HL-60 (cell line): ENCODE measurements around the gene TBC1D4.

Experiments used
- DNase-seq, 2 experiments: peaks; one replicate each; pipeline ENCODE4 v3.0.0-alpha.2; 2010 to 2020; ENCODE audit warnings: low read depth in 1 of 2, low spot score in 1 of 2
- H3K27ac ChIP-seq: fragments of 250-450 bp; sonication (Bioruptor Pico); replicated peaks from 2 replicates; pipeline ENCODE4 v1.5.1; 2020; ENCODE audit warnings: mild to moderate bottlenecking, moderate library complexity
- H3K27me3 ChIP-seq: fragments of 250-450 bp; sonication (Bioruptor Pico); 2 replicates; pipeline ENCODE4 v1.5.1; 2021; ENCODE audit warnings: mild to moderate bottlenecking, moderate library complexity; ENCODE audit not compliant: insufficient read depth, poor library complexity, severe bottlenecking
- H3K4me3 ChIP-seq: replicated peaks from 2 replicates; pipeline ENCODE4 v1.5.1; 2011; ENCODE audit warnings: mild to moderate bottlenecking, control low read depth, low read length; ENCODE audit not compliant: insufficient read depth
- GABPA ChIP-seq: IDR thresholded peaks from 2 replicates; pipeline ENCODE4 v1.6.1; 2012; ENCODE audit warnings: low read depth
- POLR2AphosphoS5 ChIP-seq: IDR thresholded peaks from 2 replicates; pipeline ENCODE4 v1.6.1; 2012; ENCODE audit warnings: low read depth
- SPI1 ChIP-seq: IDR thresholded peaks from 2 replicates; pipeline ENCODE4 v1.6.1; 2012; ENCODE audit warnings: low read depth, mild to moderate bottlenecking, borderline replicate concordance
- TF ChIP-seq, protein P1 (sequence below): IDR thresholded peaks from one replicate; pipeline ENCODE4 v1.5.1; 2011; ENCODE audit warnings: low read length, control low read depth, inconsistent platforms; ENCODE audit not compliant: insufficient read depth
- TF ChIP-seq, protein P2 (sequence below): IDR thresholded peaks from 2 replicates; pipeline ENCODE4 v1.6.1; 2012; ENCODE audit warnings: low read depth; ENCODE audit not compliant: insufficient replicate concordance

TBC1D4 gene

DNA sequence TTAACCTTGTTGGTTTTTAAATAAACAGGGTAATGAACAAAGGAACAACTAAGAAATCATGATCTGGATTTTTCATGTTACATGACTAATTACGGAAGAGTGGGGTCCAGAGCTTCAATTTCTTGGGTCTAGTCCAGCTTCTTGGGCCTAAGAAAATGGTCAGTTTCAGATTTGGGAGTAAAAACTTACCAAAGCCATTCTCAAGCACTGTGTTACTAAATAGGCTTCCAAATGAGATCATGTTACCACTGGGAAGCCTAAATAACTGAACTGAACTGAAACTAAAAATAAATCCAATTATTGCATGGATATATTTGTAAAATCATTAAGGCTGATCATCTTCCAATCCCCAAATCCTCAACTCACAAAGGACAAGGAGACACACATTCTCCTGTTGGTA is 13.9 kb downstream of the TBC1D4 start:
- no peaks in the 10 kb centered on the region for H3K27me3 ChIP-seq
- TF ChIP-seq SPI1 (no peak), POLR2AphosphoS5 (no peak), GABPA (no peak)
- TF ChIP-seq, protein P1, sequence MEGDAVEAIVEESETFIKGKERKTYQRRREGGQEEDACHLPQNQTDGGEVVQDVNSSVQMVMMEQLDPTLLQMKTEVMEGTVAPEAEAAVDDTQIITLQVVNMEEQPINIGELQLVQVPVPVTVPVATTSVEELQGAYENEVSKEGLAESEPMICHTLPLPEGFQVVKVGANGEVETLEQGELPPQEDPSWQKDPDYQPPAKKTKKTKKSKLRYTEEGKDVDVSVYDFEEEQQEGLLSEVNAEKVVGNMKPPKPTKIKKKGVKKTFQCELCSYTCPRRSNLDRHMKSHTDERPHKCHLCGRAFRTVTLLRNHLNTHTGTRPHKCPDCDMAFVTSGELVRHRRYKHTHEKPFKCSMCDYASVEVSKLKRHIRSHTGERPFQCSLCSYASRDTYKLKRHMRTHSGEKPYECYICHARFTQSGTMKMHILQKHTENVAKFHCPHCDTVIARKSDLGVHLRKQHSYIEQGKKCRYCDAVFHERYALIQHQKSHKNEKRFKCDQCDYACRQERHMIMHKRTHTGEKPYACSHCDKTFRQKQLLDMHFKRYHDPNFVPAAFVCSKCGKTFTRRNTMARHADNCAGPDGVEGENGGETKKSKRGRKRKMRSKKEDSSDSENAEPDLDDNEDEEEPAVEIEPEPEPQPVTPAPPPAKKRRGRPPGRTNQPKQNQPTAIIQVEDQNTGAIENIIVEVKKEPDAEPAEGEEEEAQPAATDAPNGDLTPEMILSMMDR: no peak
- TF ChIP-seq, protein P2, sequence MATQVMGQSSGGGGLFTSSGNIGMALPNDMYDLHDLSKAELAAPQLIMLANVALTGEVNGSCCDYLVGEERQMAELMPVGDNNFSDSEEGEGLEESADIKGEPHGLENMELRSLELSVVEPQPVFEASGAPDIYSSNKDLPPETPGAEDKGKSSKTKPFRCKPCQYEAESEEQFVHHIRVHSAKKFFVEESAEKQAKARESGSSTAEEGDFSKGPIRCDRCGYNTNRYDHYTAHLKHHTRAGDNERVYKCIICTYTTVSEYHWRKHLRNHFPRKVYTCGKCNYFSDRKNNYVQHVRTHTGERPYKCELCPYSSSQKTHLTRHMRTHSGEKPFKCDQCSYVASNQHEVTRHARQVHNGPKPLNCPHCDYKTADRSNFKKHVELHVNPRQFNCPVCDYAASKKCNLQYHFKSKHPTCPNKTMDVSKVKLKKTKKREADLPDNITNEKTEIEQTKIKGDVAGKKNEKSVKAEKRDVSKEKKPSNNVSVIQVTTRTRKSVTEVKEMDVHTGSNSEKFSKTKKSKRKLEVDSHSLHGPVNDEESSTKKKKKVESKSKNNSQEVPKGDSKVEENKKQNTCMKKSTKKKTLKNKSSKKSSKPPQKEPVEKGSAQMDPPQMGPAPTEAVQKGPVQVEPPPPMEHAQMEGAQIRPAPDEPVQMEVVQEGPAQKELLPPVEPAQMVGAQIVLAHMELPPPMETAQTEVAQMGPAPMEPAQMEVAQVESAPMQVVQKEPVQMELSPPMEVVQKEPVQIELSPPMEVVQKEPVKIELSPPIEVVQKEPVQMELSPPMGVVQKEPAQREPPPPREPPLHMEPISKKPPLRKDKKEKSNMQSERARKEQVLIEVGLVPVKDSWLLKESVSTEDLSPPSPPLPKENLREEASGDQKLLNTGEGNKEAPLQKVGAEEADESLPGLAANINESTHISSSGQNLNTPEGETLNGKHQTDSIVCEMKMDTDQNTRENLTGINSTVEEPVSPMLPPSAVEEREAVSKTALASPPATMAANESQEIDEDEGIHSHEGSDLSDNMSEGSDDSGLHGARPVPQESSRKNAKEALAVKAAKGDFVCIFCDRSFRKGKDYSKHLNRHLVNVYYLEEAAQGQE: no peak
- H3K27ac ChIP-seq: no peak overlapping the region
- no peak overlapping the region for H3K4me3 ChIP-seq
- DNase-seq: no peak

DNA sequence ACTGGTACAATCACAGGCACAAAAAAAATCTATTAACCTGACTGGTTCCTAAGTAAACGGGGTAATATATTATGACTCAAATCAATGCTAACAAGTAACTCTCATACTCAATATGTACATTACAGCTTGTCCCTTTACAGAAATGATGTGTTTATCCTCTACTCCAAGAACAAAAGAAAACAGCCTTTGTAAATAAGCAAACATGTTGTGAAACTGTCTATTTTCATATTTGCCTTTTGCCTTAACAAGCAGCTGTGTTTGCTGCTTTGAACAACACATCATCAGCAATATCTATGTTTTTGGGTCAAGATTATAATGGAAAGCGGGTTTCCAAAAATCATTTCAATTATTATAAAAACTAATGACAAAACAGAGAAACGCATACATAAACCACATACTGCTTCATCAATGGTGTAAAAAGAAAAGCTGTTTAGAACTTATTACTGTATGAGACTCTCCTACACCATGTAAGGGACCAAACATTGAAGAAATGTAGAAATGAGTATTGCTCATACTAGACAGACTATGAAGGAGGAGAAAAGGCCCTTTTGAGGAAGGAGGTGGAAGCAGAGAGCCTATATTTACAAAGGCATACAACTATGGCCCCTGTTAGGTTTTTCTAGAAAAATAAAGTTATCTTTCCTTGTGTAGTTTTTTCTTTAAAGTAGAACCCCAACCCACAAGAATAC is 14.8 kb downstream of the TBC1D4 start:
- TF ChIP-seq SPI1: no peak
- no peak for TF ChIP-seq GABPA
- TF ChIP-seq POLR2AphosphoS5: no peak
- TF ChIP-seq, protein P2: no peak
- TF ChIP-seq, protein P1: no peak

DNA sequence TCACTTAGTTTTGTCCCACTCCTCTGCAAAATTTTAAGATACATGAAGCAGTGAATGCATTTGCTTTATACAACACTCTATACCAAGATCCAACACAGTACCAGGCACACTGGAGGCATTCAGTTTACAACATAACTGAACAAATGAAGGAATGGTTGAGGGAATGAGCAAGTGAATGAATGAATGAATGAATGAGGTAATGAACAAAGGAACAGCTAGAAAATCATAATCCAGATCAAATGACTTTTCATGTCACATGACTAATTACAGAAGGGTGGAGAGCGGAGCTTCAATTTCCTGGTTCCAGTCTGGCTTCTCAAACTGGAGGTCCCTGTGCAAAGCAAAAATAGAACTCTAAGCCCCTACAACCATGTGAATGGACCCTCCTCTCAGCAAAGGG is 16.7 kb downstream of the TBC1D4 start:
- no peaks in the 10 kb centered on the region for H3K27me3 ChIP-seq
- TF ChIP-seq, protein P1: no peak
- TF ChIP-seq GABPA (no peak), SPI1 (no peak), POLR2AphosphoS5 (no peak)
- TF ChIP-seq, protein P2: no peak
- H3K4me3 ChIP-seq: no peak overlapping the region
- no peak overlapping the region for H3K27ac ChIP-seq
- DNase-seq: no peak

More for the DNA sequence above, 14.8 kb downstream of the TBC1D4 start:
- no peak overlapping the region for H3K4me3 ChIP-seq
- H3K27ac ChIP-seq: no peak overlapping the region
- no peaks in the 10 kb centered on the region for H3K27me3 ChIP-seq
- no peak for DNase-seq
